GM21786 (cell line): ENCODE data around the gene ERBB2.
"Not testable (repeated sequence)": the region's sequence is repeated elsewhere in the genome, so short reads cannot be mapped to it uniquely, and the experiment has no call there.

Experiments
- ATAC-seq: cut with Tn5 transposase; IDR thresholded peaks from one replicate; pipeline ENCODE4 v1.9.1; 2021; ENCODE audit not compliant: unreplicated experiment

ERBB2 gene

DNA sequence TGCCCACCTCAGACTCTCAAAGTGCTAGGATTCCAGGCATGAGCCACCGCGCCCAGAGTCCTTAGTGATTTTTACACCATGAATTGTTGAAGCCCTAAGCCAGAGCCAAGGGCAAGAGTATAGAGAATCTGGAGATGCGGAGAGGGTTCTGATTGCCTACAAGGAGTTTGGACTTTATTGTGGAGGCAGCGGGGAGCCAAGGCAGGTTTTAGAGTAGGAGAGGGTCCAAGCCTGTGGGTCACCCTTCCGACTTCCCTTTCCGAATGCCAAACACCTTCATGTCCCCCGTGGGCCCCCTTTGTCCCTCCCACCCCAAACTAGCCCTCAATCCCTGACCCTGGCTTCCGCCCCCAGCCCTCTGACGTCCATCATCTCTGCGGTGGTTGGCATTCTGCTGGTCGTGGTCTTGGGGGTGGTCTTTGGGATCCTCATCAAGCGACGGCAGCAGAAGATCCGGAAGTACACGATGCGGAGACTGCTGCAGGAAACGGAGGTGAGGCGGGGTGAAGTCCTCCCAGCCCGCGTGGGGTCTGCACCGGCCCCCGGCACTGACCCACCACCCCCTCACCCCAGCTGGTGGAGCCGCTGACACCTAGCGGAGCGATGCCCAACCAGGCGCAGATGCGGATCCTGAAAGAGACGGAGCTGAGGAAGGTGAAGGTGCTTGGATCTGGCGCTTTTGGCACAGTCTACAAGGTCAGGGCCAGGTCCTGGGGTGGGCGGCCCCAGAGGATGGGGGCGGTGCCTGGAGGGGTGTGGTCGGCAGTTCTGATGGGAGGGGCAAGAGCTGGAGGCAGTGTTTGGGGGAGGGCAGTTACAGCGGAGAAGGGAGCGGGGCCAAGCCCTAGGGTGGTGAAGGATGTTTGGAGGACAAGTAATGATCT lies 23.3 kb downstream of the ERBB2 start:
- ATAC-seq = no peak

DNA sequence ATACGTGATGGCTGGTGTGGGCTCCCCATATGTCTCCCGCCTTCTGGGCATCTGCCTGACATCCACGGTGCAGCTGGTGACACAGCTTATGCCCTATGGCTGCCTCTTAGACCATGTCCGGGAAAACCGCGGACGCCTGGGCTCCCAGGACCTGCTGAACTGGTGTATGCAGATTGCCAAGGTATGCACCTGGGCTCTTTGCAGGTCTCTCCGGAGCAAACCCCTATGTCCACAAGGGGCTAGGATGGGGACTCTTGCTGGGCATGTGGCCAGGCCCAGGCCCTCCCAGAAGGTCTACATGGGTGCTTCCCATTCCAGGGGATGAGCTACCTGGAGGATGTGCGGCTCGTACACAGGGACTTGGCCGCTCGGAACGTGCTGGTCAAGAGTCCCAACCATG lies 24.9 kb downstream of the ERBB2 start:
- ATAC-seq = no peak

DNA sequence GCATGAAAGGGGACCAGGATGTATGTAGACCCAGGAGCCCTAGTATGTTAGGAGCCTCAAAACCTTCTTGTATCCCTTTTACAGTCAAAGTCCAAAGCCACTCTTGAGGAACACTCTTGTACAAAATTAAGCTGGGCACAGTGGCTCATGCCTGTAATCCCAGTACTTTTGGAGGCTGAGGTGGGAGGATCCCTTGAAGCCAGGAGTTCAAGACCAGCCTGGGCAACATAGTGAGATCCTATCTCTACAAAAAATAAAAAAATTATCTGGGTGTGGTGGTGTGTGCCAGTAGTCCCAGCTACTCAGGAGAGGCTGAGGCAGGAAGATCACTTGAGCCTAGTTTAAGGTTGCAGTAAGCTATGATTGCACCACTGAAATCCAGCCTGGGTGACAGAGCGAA lies 26.1 kb downstream of the ERBB2 start:
- not testable (repeated sequence) for ATAC-seq

DNA sequence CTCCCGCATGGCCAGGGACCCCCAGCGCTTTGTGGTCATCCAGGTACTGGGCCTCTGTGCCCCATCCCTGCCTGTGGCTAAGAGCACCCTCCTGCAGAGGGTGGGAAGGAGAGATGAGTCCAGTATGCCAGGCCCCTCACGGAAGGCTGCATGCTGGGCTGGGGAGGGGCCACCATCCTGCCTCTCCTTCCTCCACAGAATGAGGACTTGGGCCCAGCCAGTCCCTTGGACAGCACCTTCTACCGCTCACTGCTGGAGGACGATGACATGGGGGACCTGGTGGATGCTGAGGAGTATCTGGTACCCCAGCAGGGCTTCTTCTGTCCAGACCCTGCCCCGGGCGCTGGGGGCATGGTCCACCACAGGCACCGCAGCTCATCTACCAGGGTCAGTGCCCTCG lies 26.8 kb downstream of the ERBB2 start:
- no peak for ATAC-seq

DNA sequence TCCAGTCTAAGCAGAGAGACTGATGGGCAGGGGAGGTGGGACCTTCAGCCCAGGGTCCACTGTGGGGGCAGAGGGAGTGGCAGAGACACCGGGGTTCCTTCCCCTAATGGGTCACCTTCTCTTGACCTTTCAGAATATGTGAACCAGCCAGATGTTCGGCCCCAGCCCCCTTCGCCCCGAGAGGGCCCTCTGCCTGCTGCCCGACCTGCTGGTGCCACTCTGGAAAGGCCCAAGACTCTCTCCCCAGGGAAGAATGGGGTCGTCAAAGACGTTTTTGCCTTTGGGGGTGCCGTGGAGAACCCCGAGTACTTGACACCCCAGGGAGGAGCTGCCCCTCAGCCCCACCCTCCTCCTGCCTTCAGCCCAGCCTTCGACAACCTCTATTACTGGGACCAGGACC lies 27.7 kb downstream of the ERBB2 start:
- no peak for ATAC-seq

DNA sequence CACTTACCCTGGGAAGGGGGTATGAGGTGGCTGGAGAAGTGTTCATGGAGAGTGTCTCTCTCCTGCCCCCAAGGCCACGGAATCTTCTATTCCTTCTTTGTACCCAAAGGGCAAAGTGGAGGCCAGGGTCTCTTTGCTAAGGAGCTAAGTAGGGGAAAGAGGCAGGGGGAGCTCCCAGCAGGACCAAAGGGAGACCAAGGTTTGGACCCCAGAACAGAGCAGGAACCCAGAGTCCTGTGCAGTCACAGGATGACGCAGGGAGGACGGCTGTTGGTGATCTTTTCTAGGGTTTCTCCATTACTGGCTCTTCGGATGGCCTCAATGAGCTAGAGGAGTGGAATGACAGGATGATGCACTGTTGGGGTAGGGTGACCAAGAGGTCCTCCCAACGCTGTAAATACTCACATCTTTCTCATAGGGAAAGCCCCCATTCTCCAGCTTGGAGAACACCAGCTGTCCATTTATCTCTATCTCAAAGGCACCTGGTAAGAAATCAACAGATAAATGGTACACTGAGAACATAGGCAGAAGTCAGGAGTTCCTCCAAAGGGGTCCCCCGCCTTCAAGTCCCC lies 29.5 kb downstream of the ERBB2 start:
- ATAC-seq = no peak

DNA sequence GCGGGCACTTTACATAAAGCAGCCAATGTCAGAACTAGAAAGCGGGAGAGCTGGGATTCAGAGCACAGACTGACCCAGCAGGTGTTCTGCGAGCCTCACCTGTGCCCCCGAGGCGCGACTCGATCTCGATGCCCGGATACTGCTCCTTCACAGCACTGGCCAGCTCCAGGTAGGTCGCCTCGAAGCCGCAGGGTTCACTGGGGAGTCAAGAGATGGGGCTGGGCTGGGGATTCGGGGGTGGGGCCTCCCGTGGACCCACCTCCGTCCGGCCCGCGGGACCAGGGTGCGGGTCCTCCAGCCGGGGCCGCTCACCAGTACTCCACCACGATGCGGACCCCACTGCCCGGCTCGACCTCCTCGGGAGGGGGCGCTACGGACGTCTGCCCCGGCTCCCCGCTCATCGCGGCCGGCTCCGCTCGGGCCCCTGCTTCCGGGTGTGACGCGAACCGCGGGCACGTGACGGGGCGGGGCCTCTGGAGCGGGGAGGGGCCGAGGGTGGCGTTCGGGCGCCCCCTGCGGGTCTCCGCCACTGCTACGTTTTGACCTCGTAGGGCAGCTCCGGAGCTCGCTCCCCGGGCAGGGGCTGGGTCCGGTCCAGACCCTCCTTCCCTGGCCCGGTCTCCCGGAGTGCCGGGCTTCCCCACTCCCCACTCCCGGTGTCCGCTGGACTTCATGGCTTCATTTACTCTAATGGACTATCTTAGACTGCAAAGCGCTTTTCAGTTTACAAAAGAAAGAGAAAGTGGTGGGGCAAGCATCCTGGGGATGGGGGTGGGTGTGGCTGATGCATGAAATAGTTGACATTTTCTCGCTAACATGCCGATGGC lies 30.4 kb downstream of the ERBB2 start, which contains the start of gene MIEN1:
Gene MIEN1 (minus strand): TSS at position 438 of the 827 bp plus-strand sequence. CDS start 37 bp downstream, at position 401.
- peak; percentile 83 for ATAC-seq

DNA sequence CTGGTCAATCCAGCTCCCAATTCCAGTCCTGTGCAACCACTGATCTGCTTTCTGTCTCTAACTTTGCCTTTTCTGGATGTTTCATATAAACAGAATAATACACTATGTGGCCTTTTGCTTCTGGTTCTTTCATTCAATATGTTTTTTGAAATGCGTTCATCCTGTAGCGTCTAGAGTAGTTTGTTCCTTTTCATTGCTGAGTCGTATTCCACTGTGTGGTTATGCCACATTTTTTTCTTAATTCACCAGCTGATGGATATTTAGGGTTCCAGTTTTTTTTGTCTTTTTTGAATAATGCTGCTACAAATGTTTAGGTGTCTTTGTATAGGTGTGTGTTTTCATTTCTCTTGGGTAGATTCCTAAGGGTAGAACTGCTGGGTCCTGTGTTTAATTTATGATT lies 32.7 kb downstream of the ERBB2 start:
- no peak for ATAC-seq

DNA sequence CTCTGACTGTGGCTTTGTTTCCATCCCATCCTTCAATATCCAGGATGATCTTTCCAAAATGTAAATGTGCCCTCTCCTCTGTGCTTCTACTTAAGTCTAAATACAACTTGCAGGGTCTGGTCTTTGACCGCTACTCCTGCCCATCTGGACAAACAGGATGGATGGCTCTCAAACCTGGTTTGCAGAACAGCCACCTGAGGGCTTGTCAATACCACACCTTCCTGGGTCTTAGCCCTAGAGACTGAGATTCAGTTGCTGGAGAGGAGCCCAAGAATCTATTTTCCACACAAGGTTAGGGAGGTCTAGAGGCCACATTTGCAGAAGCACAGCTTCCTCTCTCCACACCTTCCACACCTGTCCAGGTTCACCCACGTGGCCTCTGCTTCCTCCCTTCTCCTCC lies 36.0 kb downstream of the ERBB2 start:
- ATAC-seq = no peak

DNA sequence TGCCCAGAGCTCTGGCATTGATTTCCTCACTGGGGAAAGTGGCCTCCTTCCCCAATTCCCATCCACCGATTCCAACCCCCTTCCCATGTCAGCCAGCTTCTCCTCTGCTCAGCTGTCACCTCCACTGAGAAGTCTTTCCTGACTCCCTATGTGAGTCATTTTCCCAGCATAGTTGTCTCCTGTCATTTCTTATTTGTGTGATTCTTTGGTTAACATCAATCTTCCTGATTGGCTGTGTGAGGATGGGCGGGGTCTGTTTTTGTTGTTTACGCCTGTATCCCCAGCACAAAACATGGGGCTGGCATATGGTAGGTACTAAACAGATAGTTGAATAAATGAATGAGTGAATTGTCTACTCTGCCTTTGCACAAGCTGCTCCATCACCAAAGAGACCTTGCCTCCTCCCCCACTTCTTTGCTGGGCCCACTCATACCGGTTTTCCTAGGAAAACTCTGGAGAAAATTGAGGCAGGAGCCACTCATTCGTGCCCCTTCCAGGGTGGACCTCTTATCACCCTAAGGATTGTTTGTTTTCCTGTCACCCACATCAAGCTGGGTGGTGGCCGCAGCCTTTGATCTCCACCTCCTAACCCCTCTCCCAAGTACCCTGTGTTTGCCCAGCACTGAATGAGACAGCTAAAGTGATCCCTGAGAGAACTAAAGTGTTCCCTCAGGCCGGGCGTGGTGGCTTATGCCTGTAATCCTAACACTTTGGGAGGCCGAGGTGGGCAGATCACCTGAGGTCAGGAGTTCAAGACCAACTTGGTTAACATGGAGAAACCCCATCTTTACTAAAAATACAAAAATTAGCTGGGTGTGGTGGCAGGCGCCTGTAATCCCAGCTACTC lies 36.7 kb downstream of the ERBB2 start:
- ATAC-seq = no peak

DNA sequence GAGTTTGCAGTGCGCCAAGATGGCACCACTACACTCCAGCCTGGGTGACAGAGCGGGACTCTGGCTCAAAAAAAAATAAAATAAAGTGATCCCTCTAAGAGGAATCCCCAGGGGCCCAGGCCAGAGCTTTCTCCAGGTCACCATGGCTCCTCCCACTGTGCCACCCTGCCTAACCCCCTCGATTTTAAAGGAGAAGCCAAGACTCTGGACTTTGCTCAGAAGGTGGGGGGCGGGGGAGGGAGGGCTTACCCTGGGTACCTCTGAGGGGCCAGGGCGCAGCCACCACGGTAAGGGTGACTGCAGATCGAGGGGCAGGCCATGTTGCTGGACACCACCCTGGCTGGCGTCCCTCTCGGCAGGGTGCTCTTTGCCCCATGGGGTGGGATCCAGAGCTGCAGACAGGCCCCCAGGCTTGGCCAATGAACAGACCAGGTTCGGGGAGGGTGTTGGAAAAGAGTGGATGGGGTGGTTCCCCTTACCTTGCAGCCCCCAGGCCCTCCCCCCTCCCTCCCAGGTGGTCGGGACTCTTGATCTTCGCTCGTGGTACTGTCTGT lies 37.4 kb downstream of the ERBB2 start:
- no peak for ATAC-seq

DNA sequence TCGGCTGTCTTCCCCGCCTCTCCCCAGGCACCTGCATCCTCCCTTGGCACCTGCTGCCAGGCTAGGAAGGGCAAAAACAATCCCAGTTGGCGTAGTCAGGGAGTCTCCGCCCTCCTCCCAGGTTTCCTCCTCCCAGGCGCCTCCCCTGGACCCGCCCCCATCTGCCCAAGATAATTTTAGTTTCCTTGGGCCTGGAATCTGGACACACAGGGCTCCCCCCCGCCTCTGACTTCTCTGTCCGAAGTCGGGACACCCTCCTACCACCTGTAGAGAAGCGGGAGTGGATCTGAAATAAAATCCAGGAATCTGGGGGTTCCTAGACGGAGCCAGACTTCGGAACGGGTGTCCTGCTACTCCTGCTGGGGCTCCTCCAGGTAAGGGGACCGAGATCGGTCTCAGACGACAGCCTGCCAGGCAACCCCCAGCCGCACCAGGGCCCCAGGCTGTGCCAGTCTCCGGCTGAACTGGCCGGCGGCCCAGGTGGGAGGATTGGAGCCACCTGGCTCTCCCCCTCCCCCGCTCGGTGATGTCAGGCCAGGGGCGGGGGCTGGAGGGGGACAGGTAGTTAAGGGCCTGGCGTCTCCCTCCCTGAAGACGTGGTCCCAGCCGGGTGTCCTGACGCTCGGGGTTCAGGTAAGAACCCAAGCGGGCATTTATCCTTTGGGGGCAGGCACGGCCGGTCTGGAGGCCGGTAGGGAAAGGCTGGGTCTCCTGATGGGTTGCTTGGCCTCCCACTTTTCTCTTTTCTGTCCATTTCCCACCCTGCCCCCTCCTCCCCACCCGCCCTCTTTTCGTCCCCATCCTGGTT lies 38.1 kb downstream of the ERBB2 start, which contains the start of gene GRB7:
Gene GRB7 (plus strand): TSS at position 179 of the 808 bp plus-strand sequence. CDS start 4,364 bp downstream, outside the sequence.
- no peak for ATAC-seq

DNA sequence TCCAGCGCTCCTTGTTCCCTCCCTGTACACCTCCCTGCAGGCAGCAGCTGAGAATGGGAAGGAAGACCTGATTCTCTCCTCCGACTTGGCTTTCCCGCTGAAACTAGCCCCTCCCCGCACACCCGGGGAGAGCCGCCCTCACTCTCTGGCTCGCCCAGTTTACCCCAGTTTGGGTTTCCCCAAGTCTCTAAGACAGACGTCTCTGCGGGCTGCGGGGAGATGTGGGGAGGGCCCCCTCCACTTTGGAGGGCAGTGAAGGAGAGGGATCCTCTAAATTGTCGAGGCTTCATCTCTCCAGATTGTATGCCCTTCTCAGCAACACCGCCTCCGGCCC lies 38.7 kb downstream of the ERBB2 start:
- no peak for ATAC-seq

DNA sequence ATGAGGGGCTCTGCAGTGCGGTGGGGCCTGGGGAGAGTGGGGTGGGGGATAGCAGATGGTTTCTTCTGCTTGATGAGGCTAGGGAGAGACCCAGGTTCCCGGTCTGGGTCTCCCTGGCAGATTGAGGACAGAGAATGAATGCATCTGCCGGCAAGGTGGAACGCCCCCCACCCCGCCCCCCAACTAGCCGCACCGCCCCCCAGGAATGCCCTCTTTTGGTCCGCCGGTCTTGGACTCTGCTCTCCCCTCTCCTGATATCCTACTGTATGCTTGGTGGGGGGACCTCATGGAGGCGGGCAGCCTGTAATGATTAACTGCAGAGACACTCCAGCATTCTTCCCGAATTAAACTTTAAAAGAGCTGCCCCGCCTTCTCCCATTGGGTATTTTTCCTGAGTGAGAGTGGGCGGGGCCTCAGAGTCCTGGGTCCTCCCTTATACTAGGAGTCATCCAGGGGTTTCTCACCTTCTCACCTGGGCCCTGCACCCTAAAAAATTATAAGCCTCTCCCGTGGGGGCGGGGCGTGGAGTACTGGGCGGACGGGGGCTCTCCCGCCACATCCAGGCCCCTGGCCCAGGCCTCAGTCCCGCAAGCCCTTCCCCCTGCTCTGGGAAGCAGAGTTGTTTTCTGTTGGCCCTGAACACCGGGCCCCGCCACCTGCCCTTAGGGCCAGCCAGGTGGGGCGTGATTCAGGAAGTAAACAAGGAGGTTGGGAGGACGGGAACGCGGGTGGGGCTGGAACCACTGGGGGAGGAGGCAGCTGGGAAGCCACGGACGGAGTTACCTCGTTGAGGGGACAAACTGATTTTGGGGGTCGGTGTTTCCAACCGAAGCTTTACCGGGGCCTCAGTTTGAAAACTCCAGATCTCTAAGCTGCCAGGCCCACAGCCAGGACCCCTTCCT lies 39.4 kb downstream of the ERBB2 start:
- ATAC-seq = no peak

DNA sequence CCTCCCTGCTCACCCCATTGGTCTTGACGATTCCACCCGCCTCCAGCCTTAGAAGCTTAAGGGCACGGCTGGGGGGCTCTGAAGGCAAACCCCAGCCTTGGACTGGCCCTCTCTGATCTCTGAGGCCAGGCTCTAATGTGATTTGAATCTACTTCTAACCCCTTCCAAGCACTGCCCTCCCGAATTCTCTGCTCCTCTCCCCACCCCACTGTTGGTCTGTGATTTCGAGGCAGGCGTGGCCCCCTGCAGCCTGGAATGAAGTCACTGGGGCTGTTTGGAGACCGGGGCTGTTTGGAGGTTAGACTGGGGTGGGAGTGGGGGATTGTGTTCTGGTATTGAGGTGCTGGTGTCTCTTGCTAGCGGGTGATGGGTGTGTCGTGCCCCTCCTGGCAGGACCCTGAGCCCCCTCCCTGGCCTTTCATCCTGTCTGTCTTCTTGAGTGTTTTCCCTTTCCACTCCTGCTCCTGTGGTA lies 40.1 kb downstream of the ERBB2 start:
- no peak for ATAC-seq

DNA sequence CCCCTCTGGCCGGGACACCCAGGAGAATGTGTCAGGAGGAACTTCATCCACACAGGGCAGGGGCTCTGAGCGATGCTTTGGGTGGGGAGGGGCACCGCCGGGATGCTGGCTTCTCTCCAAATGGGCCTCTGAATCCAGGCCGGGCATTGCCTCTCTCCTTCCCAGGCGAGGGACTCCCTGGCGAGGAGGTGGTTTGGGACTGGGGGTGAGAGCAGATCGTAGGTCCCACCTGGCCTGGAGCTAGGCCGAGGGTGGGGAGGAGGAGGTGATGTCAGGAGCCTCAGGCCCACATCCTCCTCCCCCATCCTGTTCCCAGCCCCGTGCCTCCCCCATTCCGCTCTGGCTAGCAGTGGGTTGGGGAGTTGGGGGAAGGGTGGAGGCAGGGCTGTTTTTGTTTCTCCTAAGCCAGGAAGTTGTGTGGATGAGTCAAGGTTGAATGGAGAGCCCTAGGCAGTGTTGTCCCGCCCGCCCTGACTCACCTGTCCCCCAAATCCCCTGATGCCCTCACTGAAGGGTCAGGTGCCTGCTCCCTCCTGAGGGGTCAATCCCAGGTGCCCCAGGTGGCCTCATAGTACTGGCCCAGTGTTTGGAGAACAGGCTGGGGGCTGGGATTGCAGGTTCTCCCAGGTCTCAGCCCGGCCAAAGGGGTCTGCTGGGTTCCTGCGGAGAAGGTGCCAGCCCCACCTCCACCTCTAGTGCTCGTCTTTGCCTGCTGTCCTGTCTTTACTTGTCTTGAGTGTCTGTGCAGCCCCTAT lies 40.7 kb downstream of the ERBB2 start:
- no peak for ATAC-seq

DNA sequence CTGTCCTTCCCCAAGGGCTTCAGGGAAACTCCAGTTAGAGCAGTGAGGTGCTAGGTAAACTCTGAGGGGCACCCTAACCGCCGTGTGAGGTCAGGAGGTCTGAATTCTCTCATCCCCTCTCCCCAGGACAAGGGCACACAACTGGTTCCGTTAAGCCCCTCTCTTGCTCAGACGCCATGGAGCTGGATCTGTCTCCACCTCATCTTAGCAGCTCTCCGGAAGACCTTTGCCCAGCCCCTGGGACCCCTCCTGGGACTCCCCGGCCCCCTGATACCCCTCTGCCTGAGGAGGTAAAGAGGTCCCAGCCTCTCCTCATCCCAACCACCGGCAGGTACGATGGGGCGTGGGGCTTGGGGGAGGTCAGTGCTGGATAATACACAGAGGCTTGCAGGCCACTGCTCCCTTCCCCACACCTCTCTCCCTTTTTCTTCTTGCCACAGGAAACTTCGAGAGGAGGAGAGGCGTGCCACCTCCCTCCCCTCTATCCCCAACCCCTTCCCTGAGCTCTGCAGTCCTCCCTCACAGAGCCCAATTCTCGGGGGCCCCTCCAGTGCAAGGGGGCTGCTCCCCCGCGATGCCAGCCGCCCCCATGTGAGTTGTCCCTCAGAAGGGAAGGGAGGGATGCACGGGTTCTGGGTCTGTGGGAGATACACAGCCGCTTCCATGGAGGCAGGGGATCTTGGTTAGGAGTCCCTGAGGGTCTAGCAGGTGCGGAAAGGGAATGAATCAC lies 42.4 kb downstream of the ERBB2 start:
- ATAC-seq = no peak
